Frontal cortex (tissue), 4 donors: Measurements from ENCODE around the gene PIP4K2A. TPM values are rescaled to one million over a fixed set of nuclear protein-coding genes. Genes with fewer than 3 reads are reported as not detected.

Experiments used
- DNase-seq, 2 donors: peaks; one replicate each; pipeline ENCODE4 v3.0.0; 2012; ENCODE audit warnings: low spot score in 2 of 2
- FAIRE-seq: peaks from 2 replicates; lab custom pipeline; 2012; peaks lifted over from hg19 to GRCh38; lab: Jason Lieb, UNC
- total RNA-seq: library from RNA; depleted of rRNA; stranded (reverse); fragments of >200 nt; gene quantifications from one replicate; pipeline ENCODE4 v1.2.3, GENCODE V29; 2014
- donor health status: control.
- donor health status: control.
- donor health status: control.

Gene PIP4K2A
- total RNA-seq, 1 donor from 2014 or later: 56.7 TPM

GRCh38 chr10:22672319-22673090 lies 41.9 kb downstream of the PIP4K2A start:
- FAIRE-seq: no peak
- DNase-seq: no peak

- FAIRE-seq (peak; percentile 42), DNase-seq (no peak)
Measured at GRCh38 chr10:22670788-22671187, 43.6 kb downstream of the PIP4K2A start.

GRCh38 chr10:22669163-22669711 lies 45.1 kb downstream of the PIP4K2A start:
- no peak for FAIRE-seq
- no peak for DNase-seq

- FAIRE-seq (no peak), DNase-seq (no peak)
Measured at GRCh38 chr10:22667093-22667480, 47.3 kb downstream of the PIP4K2A start.

GRCh38 chr10:22666287-22667092 lies 47.9 kb downstream of the PIP4K2A start:
- DNase-seq (no peak), FAIRE-seq (no peak)

- FAIRE-seq (no peak), DNase-seq (no peak)
Measured at GRCh38 chr10:22665329-22665728, 49.0 kb downstream of the PIP4K2A start.

GRCh38 chr10:22662733-22663330 lies 51.5 kb downstream of the PIP4K2A start:
- DNase-seq (no peak), FAIRE-seq (no peak)

GRCh38 chr10:22659866-22660265 lies 54.5 kb downstream of the PIP4K2A start:
- FAIRE-seq (no peak), DNase-seq (no peak)

GRCh38 chr10:22658745-22659410 lies 55.5 kb downstream of the PIP4K2A start:
- no peak for DNase-seq

GRCh38 chr10:22657566-22658225 lies 56.7 kb downstream of the PIP4K2A start:
- FAIRE-seq (no peak), DNase-seq (no peak)

More at GRCh38 chr10:22658745-22659410, 55.5 kb downstream of the PIP4K2A start:
- no peak for FAIRE-seq

- FAIRE-seq (no peak), DNase-seq (no peak)
Measured at GRCh38 chr10:22657024-22657423, 57.4 kb downstream of the PIP4K2A start.

GRCh38 chr10:22656036-22656435 lies 58.3 kb downstream of the PIP4K2A start:
- no peak for FAIRE-seq

GRCh38 chr10:22655312-22655981 lies 58.9 kb downstream of the PIP4K2A start:
- no peak for DNase-seq
- no peak for FAIRE-seq

More at GRCh38 chr10:22656036-22656435, 58.3 kb downstream of the PIP4K2A start:
- no peak for DNase-seq

- FAIRE-seq (no peak), DNase-seq (no peak)
Measured at GRCh38 chr10:22652988-22653481, 61.3 kb downstream of the PIP4K2A start.

GRCh38 chr10:22651276-22651980 lies 63.0 kb downstream of the PIP4K2A start:
- no peak for FAIRE-seq
- no peak for DNase-seq

GRCh38 chr10:22649994-22650393 lies 64.4 kb downstream of the PIP4K2A start:
- DNase-seq (no peak), FAIRE-seq (no peak)

- DNase-seq: no peak
- FAIRE-seq: no peak
Measured at GRCh38 chr10:22649390-22649841, 65.0 kb downstream of the PIP4K2A start.

GRCh38 chr10:22648547-22648961 lies 65.8 kb downstream of the PIP4K2A start:
- no peak for DNase-seq
- no peak for FAIRE-seq
